CD4-positive, alpha-beta memory T cell (primary cell): ENCODE results near the gene ZMIZ1. TPM values are rescaled to one million over a fixed set of nuclear protein-coding genes. Genes with fewer than 3 reads are reported as not detected.
"Not testable (repeated sequence)": the region's sequence is repeated elsewhere in the genome, so short reads cannot be mapped to it uniquely, and the experiment has no call there.

ENCODE experiments used
- CTCF ChIA-PET: fragments of 350-600 bp; sonication (Branson Sonifier 250); formaldehyde crosslinking; loops from one replicate; lab custom pipeline; 2021; ENCODE audit warnings: inconsistent platforms; ENCODE audit not compliant: partially characterized antibody; lab: Charles Lee
- POLR2A ChIA-PET: fragments of 350-600 bp; sonication (Branson Sonifier 250); formaldehyde crosslinking; loops from one replicate; lab custom pipeline; 2021; ENCODE audit not compliant: partially characterized antibody; lab: Charles Lee
- DNase-seq, 5 donors: peaks; one replicate each; pipeline versions ENCODE4 v3.0.0 to v3.0.0-alpha.2; 2020 to 2022; ENCODE audit warnings: mixed read lengths in 1 of 5
- H3K27ac ChIP-seq: one replicate; pipeline ENCODE4 v1.7.0; 2013; ENCODE audit warnings: low read depth, low read length
- H3K27me3 ChIP-seq: 2 replicates; pipeline ENCODE4 v1.7.0; 2013; ENCODE audit warnings: mild to moderate bottlenecking, low read length, moderate library complexity; ENCODE audit not compliant: insufficient read depth
- H3K36me3 ChIP-seq: 2 replicates; pipeline ENCODE4 v1.7.0; 2013; ENCODE audit warnings: mild to moderate bottlenecking, low read length, moderate library complexity; ENCODE audit not compliant: insufficient read depth
- H3K4me1 ChIP-seq: 2 replicates; pipeline ENCODE4 v1.7.0; 2013; ENCODE audit warnings: mild to moderate bottlenecking, low read length, moderate library complexity; ENCODE audit not compliant: insufficient read depth
- H3K4me3 ChIP-seq, 2 donors: one replicate each; pipeline ENCODE4 v1.7.0; 2013; ENCODE audit warnings: low read length in 2 of 2, mild to moderate bottlenecking in 1 of 2
- H3K9me3 ChIP-seq, 2 donors: one replicate each; pipeline ENCODE4 v1.7.0; 2013; ENCODE audit warnings: low read length in 2 of 2, control low read depth in 1 of 2; ENCODE audit not compliant: control insufficient read depth in 1 of 2
- H3K27ac Mint-ChIP-seq, 7 donors: one replicate each; pipeline ENCODE4 v1.8.0; 2020 to 2021; ENCODE audit warnings: mixed read lengths in 7 of 7, mild to moderate bottlenecking in 6 of 7, inconsistent platforms in 3 of 7, moderate library complexity in 3 of 7
- H3K27me3 Mint-ChIP-seq, 2 donors: one replicate each; pipeline ENCODE4 v1.8.0; 2020 to 2021; ENCODE audit warnings: mixed read lengths in 2 of 2
- H3K36me3 Mint-ChIP-seq, 2 donors: one replicate each; pipeline ENCODE4 v1.8.0; 2020 to 2021; ENCODE audit warnings: mixed read lengths in 2 of 2, inconsistent platforms in 1 of 2, mild to moderate bottlenecking in 1 of 2
- H3K4me1 Mint-ChIP-seq, 4 donors: one replicate each; pipeline ENCODE4 v1.8.0; 2020 to 2021; ENCODE audit warnings: mixed read lengths in 4 of 4, mild to moderate bottlenecking in 1 of 4
- H3K4me3 Mint-ChIP-seq, 8 donors: one replicate each; pipeline ENCODE4 v1.8.0; 2020 to 2021; ENCODE audit warnings: mixed read lengths in 8 of 8, mild to moderate bottlenecking in 7 of 8, moderate library complexity in 6 of 8, inconsistent platforms in 3 of 8
- H3K9me3 Mint-ChIP-seq, 8 donors: one replicate each; pipeline ENCODE4 v1.8.0; 2020 to 2021; ENCODE audit warnings: mixed read lengths in 8 of 8, mild to moderate bottlenecking in 5 of 8, inconsistent platforms in 3 of 8, moderate library complexity in 1 of 8
- intact Hi-C: fragments of 100-400 bp; cut with micrococcal nuclease; formaldehyde crosslinking; loops from one replicate; pipeline ENCODE4 v1.15.1; 2023
- polyA plus RNA-seq, 2 donors: library from polyadenylated mRNA; unstranded; fragments of 300-500 nt; fragmentation: Illumina TruSeq; gene quantifications; one replicate each; pipeline ENCODE4 v1.2.3, GENCODE V29; 2021
- total RNA-seq, 2 experiments: library from RNA; stranded (reverse); gene quantifications; one replicate each; pipeline ENCODE4 v1.2.3, GENCODE V29; 2021

The ZMIZ1 gene
- total and polyA plus RNA-seq, 4 experiments from 2014 or later, result 0.58 to 25.4 (median 14.0) TPM

GRCh38 chr10:79275431-79275851, 206.7 kb downstream of the ZMIZ1 start:
- intact Hi-C loops, result no loop called here
- POLR2A ChIA-PET, result interaction anchor here (1.5 kb wide), 1 partner anchor 11 kb away, joined by 4 read pairs; no protein-coding TSS in a partner anchor
- Mint-ChIP-seq H3K36me3 (peaks cover 14 to 20% of the 10 kb centered on the region in 2 donors), H3K9me3 (no peaks in the 10 kb centered on the region), H3K4me3 (no peak overlapping the region), H3K27ac (no peak overlapping the region), H3K4me1 (peaks cover 0 to 2% (median 1%) of the 10 kb centered on the region in 4 donors), H3K27me3 (no peaks in the 10 kb centered on the region)
- H3K27me3 ChIP-seq, result no peaks in the 10 kb centered on the region
- peaks cover 13% of the 10 kb centered on the region for H3K36me3 ChIP-seq
- no peaks in the 10 kb centered on the region for H3K4me1 ChIP-seq
- no peak for DNase-seq
- no peak overlapping the region for H3K27ac ChIP-seq
- CTCF ChIA-PET, result interaction anchor here (0.8 kb wide), 1 partner anchor 10 kb away, joined by 3 read pairs; no protein-coding TSS in a partner anchor
- H3K9me3 ChIP-seq, result no peaks in the 10 kb centered on the region
- H3K4me3 ChIP-seq, result no peak overlapping the region

GRCh38 chr10:79277579-79278269, 209.0 kb downstream of the ZMIZ1 start:
- no peaks in the 10 kb centered on the region for H3K9me3 Mint-ChIP-seq
- Histone ChIP-seq H3K27me3 (no peaks in the 10 kb centered on the region), H3K36me3 (peaks cover 13% of the 10 kb centered on the region), H3K27ac (no peak overlapping the region), H3K4me1 (no peaks in the 10 kb centered on the region), H3K9me3 (no peaks in the 10 kb centered on the region), H3K4me3 (no peak overlapping the region)
- H3K36me3 Mint-ChIP-seq, result peaks cover 18 to 28% of the 10 kb centered on the region in 2 donors
- CTCF ChIA-PET, result interaction anchor here (1.2 kb wide), 1 partner anchor 97 kb away, joined by 3 read pairs; no protein-coding TSS in a partner anchor
- peaks cover 0 to 11% (median 0%) of the 10 kb centered on the region in 4 donors for H3K4me1 Mint-ChIP-seq
- POLR2A ChIA-PET, result interaction anchor here (0.9 kb wide), 1 partner anchor 9 kb away, joined by 3 read pairs; no protein-coding TSS in a partner anchor
- no peaks in the 10 kb centered on the region for H3K27me3 Mint-ChIP-seq
- no peak overlapping the region for H3K4me3 Mint-ChIP-seq
- H3K27ac Mint-ChIP-seq, result peak overlapping the region in 1 of 7 donors; percentile 22
- intact Hi-C loops, result no loop called here
- DNase-seq, result no peak

GRCh38 chr10:79279047-79279446, 210.3 kb downstream of the ZMIZ1 start:
- H3K36me3 ChIP-seq, result peaks cover 13% of the 10 kb centered on the region

GRCh38 chr10:79280956-79281355, 212.2 kb downstream of the ZMIZ1 start:
- no peak overlapping the region for H3K4me3 Mint-ChIP-seq
- H3K36me3 Mint-ChIP-seq, result peaks cover 18 to 28% of the 10 kb centered on the region in 2 donors
- Histone ChIP-seq H3K4me3 (no peak overlapping the region), H3K27me3 (no peaks in the 10 kb centered on the region), H3K27ac (no peak overlapping the region), H3K4me1 (peaks cover 24% of the 10 kb centered on the region), H3K36me3 (peaks cover 13% of the 10 kb centered on the region), H3K9me3 (no peaks in the 10 kb centered on the region)
- DNase-seq, result no peak
- no peaks in the 10 kb centered on the region for H3K27me3 Mint-ChIP-seq
- CTCF ChIA-PET, result interaction anchor here (0.8 to 1.0 kb wide), 2 partner anchors 13 to 32 kb away, joined by 3 to 6 read pairs; no protein-coding TSS in a partner anchor
- POLR2A ChIA-PET, result no interaction called here
- peaks cover 18 to 41% (median 23%) of the 10 kb centered on the region in 4 donors for H3K4me1 Mint-ChIP-seq
- H3K9me3 Mint-ChIP-seq, result no peaks in the 10 kb centered on the region
- intact Hi-C loops, result loop anchor here (10.0 kb wide), 1 partner anchor 164 kb away; the partner anchor contains the start of gene ZCCHC24
- peak overlapping the region in 5 of 7 donors; percentile 10 to 55 (median 16) for H3K27ac Mint-ChIP-seq

More at GRCh38 chr10:79279047-79279446, 210.3 kb downstream of the ZMIZ1 start:
- Mint-ChIP-seq H3K4me1 (peaks cover under 1 to 22% (median 3%) of the 10 kb centered on the region in 4 donors), H3K36me3 (peaks cover 18 to 28% of the 10 kb centered on the region in 2 donors)
- H3K27me3 Mint-ChIP-seq, H3K27ac Mint-ChIP-seq, POLR2A ChIA-PET, H3K9me3 Mint-ChIP-seq, H3K4me3 Mint-ChIP-seq, H3K9me3 ChIP-seq, H3K4me3 ChIP-seq, H3K27ac ChIP-seq, DNase-seq, H3K27me3 ChIP-seq, CTCF ChIA-PET, intact Hi-C loops, H3K4me1 ChIP-seq: not testable (repeated sequence)

- peaks cover 7% of the 10 kb centered on the region for H3K36me3 ChIP-seq
- Mint-ChIP-seq H3K27ac (peak overlapping the region in 1 of 7 donors; percentile 55), H3K27me3 (no peaks in the 10 kb centered on the region), H3K4me1 (peaks cover 28 to 56% (median 35%) of the 10 kb centered on the region in 4 donors), H3K4me3 (no peak overlapping the region), H3K9me3 (no peaks in the 10 kb centered on the region), H3K36me3 (peaks cover 15 to 21% of the 10 kb centered on the region in 2 donors)
- peaks cover 38% of the 10 kb centered on the region for H3K4me1 ChIP-seq
- H3K9me3 ChIP-seq, result no peaks in the 10 kb centered on the region
- no peak for DNase-seq
- H3K4me3 ChIP-seq, result no peak overlapping the region
- ChIA-PET POLR2A (no interaction called here), CTCF (no interaction called here)
- H3K27ac ChIP-seq, result no peak overlapping the region
- H3K27me3 ChIP-seq, result no peaks in the 10 kb centered on the region
- intact Hi-C loops, result loop anchor here (10.0 kb wide), 1 partner anchor 162 kb away; the partner anchor contains the start of gene ZCCHC24
These were observed 213.6 kb downstream of the ZMIZ1 start for GRCh38 chr10:79282388-79282787.

GRCh38 chr10:79283616-79284015, 214.8 kb downstream of the ZMIZ1 start:
- Histone ChIP-seq H3K27me3 (no peaks in the 10 kb centered on the region), H3K4me1 (peaks cover 41% of the 10 kb centered on the region), H3K4me3 (no peak overlapping the region), H3K27ac (no peak overlapping the region), H3K36me3 (no peaks in the 10 kb centered on the region), H3K9me3 (no peaks in the 10 kb centered on the region)
- CTCF ChIA-PET, result interaction anchor here (0.8 to 1.7 kb wide), 2 partner anchors 9 to 91 kb away, joined by 4 to 5 read pairs; no protein-coding TSS in a partner anchor
- intact Hi-C loops, result loop anchor here (10.0 kb wide), 1 partner anchor 161 kb away; the partner anchor contains the start of gene ZCCHC24
- Mint-ChIP-seq H3K27ac (peak overlapping the region in 4 of 7 donors; percentile 30 to 94 (median 62)), H3K4me1 (peaks cover 33 to 62% (median 38%) of the 10 kb centered on the region in 4 donors), H3K4me3 (no peak overlapping the region), H3K9me3 (no peaks in the 10 kb centered on the region), H3K27me3 (no peaks in the 10 kb centered on the region), H3K36me3 (peaks cover 11 to 13% of the 10 kb centered on the region in 2 donors)
- POLR2A ChIA-PET, result interaction anchor here (3.9 kb wide), 1 partner anchor 34 kb away, joined by 25 read pairs; no protein-coding TSS in a partner anchor
- DNase-seq, result no peak
